Left renal pelvis (tissue), 4 donors: ENCODE data around the gene ATXN1. TPM values are rescaled to one million over a fixed set of nuclear protein-coding genes. Genes with fewer than 3 reads are reported as not detected.

ENCODE experiments used
- DNase-seq, 4 donors: peaks; one replicate each; pipeline ENCODE4 v3.0.0-alpha.2; 2013; ENCODE audit warnings: low read depth in 4 of 4, low spot score in 3 of 4
- polyA plus RNA-seq, 4 donors: library from polyadenylated mRNA; unstranded; fragments of 120-200 nt; gene quantifications; one replicate each; pipeline ENCODE4 v1.2.1, GENCODE V29; 2013; ENCODE audit not compliant: insufficient read length in 4 of 4

ATXN1 gene
- polyA plus RNA-seq, 4 donors: 18.5 to 20.7 (median 19.3) TPM

DNA sequence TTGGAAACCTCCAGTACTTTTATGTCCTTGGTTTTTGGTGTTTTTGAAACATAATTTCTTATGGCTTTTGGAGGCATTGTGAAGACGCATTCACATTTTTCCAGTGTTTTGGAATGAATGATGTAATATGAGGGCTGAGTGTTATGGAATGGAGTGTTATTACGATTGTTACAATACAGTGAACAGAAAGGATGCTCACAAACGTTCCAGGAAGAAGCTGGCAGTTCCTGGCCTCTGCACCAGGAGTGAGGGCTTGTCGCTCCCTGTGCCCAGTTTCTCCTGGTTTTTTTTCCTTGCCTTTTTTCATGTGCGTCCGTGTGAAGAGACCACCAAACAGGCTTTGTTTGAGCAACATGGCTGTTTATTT lies 502.6 kb downstream of the ATXN1 start:
- DNase-seq: no peak

- DNase-seq: no peak
These were observed 503.1 kb downstream of the ATXN1 start for GRCh38 chr6:16257999-16258708.

DNA sequence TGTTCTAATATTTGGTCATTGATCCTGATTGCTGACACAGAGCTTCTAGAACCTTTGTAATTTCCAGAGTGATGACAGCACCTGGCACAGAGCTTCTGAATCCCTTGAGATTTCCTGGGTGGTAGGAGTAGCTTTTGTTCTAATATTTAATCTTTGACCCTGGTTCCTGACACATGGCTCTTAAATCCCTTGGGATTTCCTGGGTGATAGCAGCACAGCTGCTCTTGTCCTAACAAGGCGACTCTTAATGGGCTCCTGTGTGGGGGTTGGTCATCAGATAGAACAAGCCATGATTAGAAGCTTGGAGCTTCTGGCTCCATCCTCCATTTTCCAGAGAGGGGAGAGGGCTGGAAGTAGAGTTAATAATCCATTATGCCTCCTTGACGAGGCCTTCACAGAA lies 504.5 kb downstream of the ATXN1 start:
- DNase-seq: no peak

- DNase-seq: no peak
These were observed 506.7 kb downstream of the ATXN1 start for GRCh38 chr6:16254535-16254934.

DNA sequence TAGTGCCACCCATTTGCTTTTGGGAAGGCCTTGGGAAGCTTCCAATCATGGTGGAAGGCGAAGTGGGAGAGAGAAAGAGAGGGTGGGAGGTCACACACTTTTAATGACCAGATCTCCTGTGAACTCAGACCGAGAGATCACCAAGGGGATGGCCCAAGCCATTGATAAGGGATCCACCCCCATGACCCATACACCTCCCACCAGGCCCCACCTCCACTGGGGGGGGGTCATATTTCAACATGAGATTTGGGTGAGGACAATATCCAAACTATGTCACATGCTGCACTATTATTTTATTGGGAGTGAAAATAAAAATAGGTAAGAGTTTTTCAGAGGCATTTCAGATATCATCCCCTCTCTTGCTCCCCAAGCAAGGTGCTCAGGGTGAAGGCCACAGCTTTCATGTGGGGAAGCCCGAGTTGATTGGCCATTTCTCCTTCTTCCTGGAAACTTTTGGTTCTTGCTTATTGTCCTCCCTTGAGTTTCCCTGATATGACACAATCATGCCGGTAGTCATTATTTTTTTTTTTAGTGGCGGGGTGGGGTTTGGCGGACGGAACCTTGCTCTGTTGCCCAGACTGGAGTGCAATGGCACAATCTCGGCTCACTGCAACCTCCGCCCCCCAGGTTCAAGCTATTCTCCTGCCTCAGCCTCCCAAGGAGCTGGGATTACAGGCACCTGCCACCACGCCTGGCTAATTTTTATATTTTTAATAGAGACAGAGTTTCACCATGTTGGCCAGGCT lies 507.7 kb downstream of the ATXN1 start:
- no peak for DNase-seq

- DNase-seq: no peak
These were observed 508.5 kb downstream of the ATXN1 start for GRCh38 chr6:16252686-16253299.

- no peak for DNase-seq
These were observed 509.6 kb downstream of the ATXN1 start for GRCh38 chr6:16251706-16252105.

GRCh38 chr6:16249971-16250370 lies 511.3 kb downstream of the ATXN1 start:
- DNase-seq: no peak
